ENCODE measurements around the gene SMYD1.

GRCh38 chr2:88115825-88116518 is 48.3 kb downstream of the SMYD1 start:
- TF ChIP-seq ELF4 (IDR thresholded peaks at IDR 0.05) = no peak
- no peak for TF ChIP-seq PKNOX1 (IDR thresholded peaks at IDR 0.05)
- no peak for TF ChIP-seq FOXK2 (IDR thresholded peaks at IDR 0.05)
- no peak for TF ChIP-seq SP1 (IDR thresholded peaks at IDR 0.05)
- TF ChIP-seq SUZ12 (IDR thresholded peaks at IDR 0.05) = no peak
- TF ChIP-seq NFRKB (IDR thresholded peaks at IDR 0.05) = no peak
- no peak for TF ChIP-seq BHLHE40 (IDR thresholded peaks at IDR 0.05; ENCODE audit: borderline replicate concordance)
- TF ChIP-seq ARNT (IDR thresholded peaks at IDR 0.05) = no peak
- TF ChIP-seq CTBP1 (IDR thresholded peaks at IDR 0.05; ENCODE audit: borderline replicate concordance) = no peak
- no peak for TF ChIP-seq FOXM1 (IDR thresholded peaks at IDR 0.05; ENCODE audit: borderline replicate concordance)
- no peak for TF ChIP-seq ZNF384 (IDR thresholded peaks at IDR 0.05)
- no peak for TF ChIP-seq L3MBTL2 (conservative IDR thresholded peaks at IDR 0.05)
- TF ChIP-seq FOXA1 (IDR thresholded peaks at IDR 0.05) = no peak
- TF ChIP-seq HDGF (IDR thresholded peaks at IDR 0.05; ENCODE audit: borderline replicate concordance) = no peak
